LNCaP clone FGC (cell line): ENCODE results near the gene KCTD10.

Source experiments
- DNase-seq: peaks from one replicate; pipeline ENCODE4 v3.0.0-alpha.2; 2011; ENCODE audit warnings: low read depth
- H3K4me3 ChIP-seq: 2 replicates; pipeline ENCODE4 v1.5.1; 2011; ENCODE audit warnings: mild to moderate bottlenecking, low read depth, low read length, control low read depth
- CTCF ChIP-seq: IDR thresholded peaks from 2 replicates; pipeline ENCODE4 v1.5.1; 2012; ENCODE audit warnings: mild to moderate bottlenecking; ENCODE audit not compliant: control insufficient read depth, insufficient read depth; ENCODE audit errors: extremely low read depth

The KCTD10 gene

GRCh38 chr12:109459247-109459646, 17.9 kb downstream of the KCTD10 start:
- DNase-seq = no peak
- no peak overlapping the region for H3K4me3 ChIP-seq
- no peak for TF ChIP-seq CTCF

GRCh38 chr12:109458771-109459208, 18.3 kb downstream of the KCTD10 start:
- no peak for TF ChIP-seq CTCF
- H3K4me3 ChIP-seq = no peak overlapping the region
- no peak for DNase-seq

GRCh38 chr12:109458086-109458485, 19.0 kb downstream of the KCTD10 start:
- TF ChIP-seq CTCF = no peak
- DNase-seq = no peak
- H3K4me3 ChIP-seq = no peak overlapping the region

GRCh38 chr12:109455706-109456105, 21.4 kb downstream of the KCTD10 start:
- no peak for DNase-seq
- H3K4me3 ChIP-seq = no peak overlapping the region
- no peak for TF ChIP-seq CTCF

GRCh38 chr12:109452489-109452888, 24.6 kb downstream of the KCTD10 start:
- no peak for DNase-seq
- no peak for TF ChIP-seq CTCF
- H3K4me3 ChIP-seq = no peak overlapping the region

GRCh38 chr12:109451400-109451799, 25.7 kb downstream of the KCTD10 start:
- no peak for DNase-seq
- no peak for TF ChIP-seq CTCF

GRCh38 chr12:109450980-109451379, 26.1 kb downstream of the KCTD10 start:
- no peak for DNase-seq
- no peak for TF ChIP-seq CTCF
- no peak overlapping the region for H3K4me3 ChIP-seq

More at GRCh38 chr12:109451400-109451799, 25.7 kb downstream of the KCTD10 start:
- H3K4me3 ChIP-seq = no peak overlapping the region
